ENCODE results near the gene SUMO2. TPM values are rescaled to one million over a fixed set of nuclear protein-coding genes. Genes with fewer than 3 reads are reported as not detected.
"Not testable (repeated sequence)": the region's sequence is repeated elsewhere in the genome, so short reads cannot be mapped to it uniquely, and the experiment has no call there.

The SUMO2 gene
- total and polyA plus RNA-seq, 2 donors from 2014 or later = 279 to 315 TPM

- Histone ChIP-seq H3K9ac (ENCODE audit: low read length in 3 of 3) (no peak overlapping the region), H3K27me3 (ENCODE audit: control insufficient read depth, insufficient read depth, low read length) (no peaks in the 10 kb centered on the region), H3K4me3 (ENCODE audit: low read length in 3 of 3) (no peak overlapping the region), H3K36me3 (ENCODE audit: control insufficient read depth in 2 of 3, insufficient read depth in 3 of 3, low read length in 3 of 3) (peaks cover 0 to 3% (median 3%) of the 10 kb centered on the region in 3 donors), H3K9me3 (ENCODE audit: control insufficient read depth in 2 of 3, insufficient read depth in 1 of 3, low read length in 3 of 3) (no peaks in the 10 kb centered on the region), H3K27ac (ENCODE audit: low read depth in 2 of 2, low read length in 2 of 2) (no peak overlapping the region), H3K4me1 (ENCODE audit: control insufficient read depth in 2 of 3, insufficient read depth in 2 of 3, low read depth in 1 of 3, low read length in 3 of 3) (peaks cover 0 to 4% (median 0%) of the 10 kb centered on the region in 3 donors)
- TF ChIP-seq CTCF (IDR thresholded peaks at IDR 0.05; ENCODE audit: borderline replicate concordance, extremely low read depth, insufficient read depth) = no peak
- DNase-seq (peak in 1 of 5 donors; percentile 56), FAIRE-seq (no peak)
- intact Hi-C loops (cut with DNase I) = no loop called here
Observed at GRCh38 chr17:75129576-75129975, 53.2 kb downstream of the SUMO2 start.

GRCh38 chr17:75128694-75129505 is 53.9 kb downstream of the SUMO2 start:
- DNase-seq (peak in 1 of 5 donors; percentile 73), FAIRE-seq (no peak)
- no peak overlapping the region for H3K9ac ChIP-seq (ENCODE audit: low read length in 3 of 3)
- H3K27ac ChIP-seq (ENCODE audit: low read depth in 2 of 2, low read length in 2 of 2) = no peak overlapping the region
- no peak overlapping the region for H3K4me3 ChIP-seq (ENCODE audit: low read length in 3 of 3)
- intact Hi-C loops (cut with DNase I) = no loop called here
- no peaks in the 10 kb centered on the region for H3K27me3 ChIP-seq (ENCODE audit: control insufficient read depth, insufficient read depth, low read length)
- H3K4me1 ChIP-seq (ENCODE audit: control insufficient read depth in 2 of 3, insufficient read depth in 2 of 3, low read depth in 1 of 3, low read length in 3 of 3) = peaks cover 0 to 6% (median 0%) of the 10 kb centered on the region in 3 donors
- H3K36me3 ChIP-seq (ENCODE audit: control insufficient read depth in 2 of 3, insufficient read depth in 3 of 3, low read length in 3 of 3) = peaks cover 0 to 3% (median 3%) of the 10 kb centered on the region in 3 donors
- no peak for TF ChIP-seq CTCF (IDR thresholded peaks at IDR 0.05; ENCODE audit: borderline replicate concordance, extremely low read depth, insufficient read depth)
- no peaks in the 10 kb centered on the region for H3K9me3 ChIP-seq (ENCODE audit: control insufficient read depth in 2 of 3, insufficient read depth in 1 of 3, low read length in 3 of 3)

- H3K36me3 ChIP-seq (ENCODE audit: control insufficient read depth in 2 of 3, insufficient read depth in 3 of 3, low read length in 3 of 3); H3K27ac ChIP-seq (ENCODE audit: low read depth in 2 of 2, low read length in 2 of 2); H3K4me1 ChIP-seq (ENCODE audit: control insufficient read depth in 2 of 3, insufficient read depth in 2 of 3, low read depth in 1 of 3, low read length in 3 of 3); DNase-seq; intact Hi-C loops (cut with DNase I); H3K9ac ChIP-seq (ENCODE audit: low read length in 3 of 3); H3K9me3 ChIP-seq (ENCODE audit: control insufficient read depth in 2 of 3, insufficient read depth in 1 of 3, low read length in 3 of 3); H3K4me3 ChIP-seq (ENCODE audit: low read length in 3 of 3); FAIRE-seq; H3K27me3 ChIP-seq (ENCODE audit: control insufficient read depth, insufficient read depth, low read length): not testable (repeated sequence)
Observed at GRCh38 chr17:75127936-75128335, 54.8 kb downstream of the SUMO2 start.

- no peaks in the 10 kb centered on the region for H3K9me3 ChIP-seq (ENCODE audit: control insufficient read depth in 2 of 3, insufficient read depth in 1 of 3, low read length in 3 of 3)
- TF ChIP-seq CTCF (IDR thresholded peaks at IDR 0.05; ENCODE audit: borderline replicate concordance, extremely low read depth, insufficient read depth) = no peak
- no peak overlapping the region for H3K27ac ChIP-seq (ENCODE audit: low read depth in 2 of 2, low read length in 2 of 2)
- H3K36me3 ChIP-seq (ENCODE audit: control insufficient read depth in 2 of 3, insufficient read depth in 3 of 3, low read length in 3 of 3) = peaks cover 0 to 3% (median 3%) of the 10 kb centered on the region in 3 donors
- H3K9ac ChIP-seq (ENCODE audit: low read length in 3 of 3) = no peak overlapping the region
- intact Hi-C loops (cut with DNase I) = no loop called here
- no peak for FAIRE-seq
- DNase-seq = no peak
- no peaks in the 10 kb centered on the region for H3K27me3 ChIP-seq (ENCODE audit: control insufficient read depth, insufficient read depth, low read length)
- peaks cover 0 to 6% (median 0%) of the 10 kb centered on the region in 3 donors for H3K4me1 ChIP-seq (ENCODE audit: control insufficient read depth in 2 of 3, insufficient read depth in 2 of 3, low read depth in 1 of 3, low read length in 3 of 3)
- H3K4me3 ChIP-seq (ENCODE audit: low read length in 3 of 3) = no peak overlapping the region
Observed at GRCh38 chr17:75126954-75127353, 55.8 kb downstream of the SUMO2 start.
